Adrenal gland (tissue), 12 donors: ENCODE measurements around the gene CSTF3. TPM values are rescaled to one million over a fixed set of nuclear protein-coding genes. Genes with fewer than 3 reads are reported as not detected.

Experiments used
- DNase-seq, 7 donors: peaks; one replicate each; pipeline ENCODE4 v3.0.0-alpha.2; 2019 to 2020
- H3K27ac ChIP-seq, 5 donors: fragments of 200-600 bp; sonication (generic) in 4 of 5; 1 replicate in 3 of 5; 2 replicates in 2 of 5; pipeline versions ENCODE4 v1.5.1 to v1.8.0; 2016 to 2020; ENCODE audit warnings: mild to moderate bottlenecking in 1 of 5
- H3K27me3 ChIP-seq: fragments of 200-600 bp; 2 replicates; pipeline ENCODE4 v1.8.0; 2021
- H3K36me3 ChIP-seq, 2 donors: fragments of 200-600 bp; replicated peaks in 1 of 2; 1 replicate in 1 of 2; 2 replicates in 1 of 2; pipeline versions ENCODE4 v1.5.1 to v1.8.0; 2018 to 2022
- H3K4me1 ChIP-seq, 2 donors: fragments of 200-600 bp; replicated peaks in 1 of 2; 1 replicate in 1 of 2; 2 replicates in 1 of 2; pipeline versions ENCODE4 v1.5.1 to v1.8.0; 2018 to 2021
- H3K4me3 ChIP-seq, 4 donors: fragments of 200-600 bp; sonication (generic) in 3 of 4; one replicate each; pipeline ENCODE4 v1.5.1; 2016 to 2018
- H3K9me3 ChIP-seq, 3 donors: fragments of 200-600 bp; sonication (generic) in 1 of 3; replicated peaks in 1 of 3; 1 replicate in 2 of 3; 2 replicates in 1 of 3; pipeline versions ENCODE4 v1.5.1 to v1.8.0; 2016 to 2021
- CTCF ChIP-seq, 6 experiments: fragments of 450-650 bp in 4 of 6; fragments of 200-600 bp in 2 of 6; sonication (generic) in 1 of 6; IDR thresholded peaks; 1 replicate in 5 of 6; 2 replicates in 1 of 6; pipeline versions ENCODE4 v1.5.1 to v1.8.0; 2016 to 2021; ENCODE audit warnings: antibody characterized with exemption in 6 of 6, mild to moderate bottlenecking in 2 of 6, moderate library complexity in 1 of 6
- POLR2A ChIP-seq, 2 donors: fragments of 450-650 bp; IDR thresholded peaks; one replicate each; pipeline ENCODE4 v1.6.1; 2017; ENCODE audit warnings: antibody characterized with exemption in 2 of 2, mild to moderate bottlenecking in 2 of 2, moderate library complexity in 1 of 2
- WGBS, 4 donors: extraction: QIAGEN DNeasy Blood & Tissue Kit in 2 of 4; methylation state at CpG; one replicate each; pipeline versions ENCODE4 v1.1.5 to v1.1.7; 2013 to 2017; 5-methylcytosine and 5-hydroxymethylcytosine counted together
- intact Hi-C, 2 donors: fragments of 100-400 bp; cut with DNase I; formaldehyde crosslinking; loops; one replicate each; pipeline versions ENCODE4 v1.14.1 to v1.15.0; 2022 to 2023
- polyA plus RNA-seq, 3 donors: library from polyadenylated mRNA; stranded (reverse); fragments of 200-250 nt in 2 of 3; fragments of 350-450 nt in 1 of 3; fragmentation: Illumina TruSeq in 1 of 3; extraction: RNeasy Lipid Tissue Mini Kit (QIAGEN cat#74804) in 1 of 3; gene quantifications; one replicate each; pipeline ENCODE4 v1.2.3, GENCODE V29; 2013 to 2014
- total RNA-seq, 9 donors: library from RNA; depleted of rRNA in 4 of 9; stranded (reverse); fragments of >200 nt in 4 of 9; fragments of 120-200 nt in 1 of 9; fragmentation: NEBNext Ultra II Directional in 1 of 9; extraction: Animal tissue kit (Norgen Biotek cat#: 25700) in 1 of 9; gene quantifications; one replicate each; pipeline versions ENCODE4 v1.1.0 to v1.2.4, GENCODE V29; 2013 to 2023
- donor health status: healthy with polysubstance abuse.
- donor health status: Bipolar disorder and iron deficiency.
- donor health status: DM: yes; HTN: yes; CAD: no.
- donor health status: DM: no; HTN: no; CAD: no.
- donor health status: DM: no; HTN: no; CAD: no.
- donor health status: DM: yes; HTN: yes; CAD: no.

The CSTF3 gene
- total and polyA plus RNA-seq, 12 donors, result 6.9 to 59.7 (median 21.0) TPM

GRCh38 chr11:33089776-33090175, 71.5 kb downstream of the CSTF3 start:
- Histone ChIP-seq H3K4me3 (no peak overlapping the region), H3K36me3 (no peaks in the 10 kb centered on the region), H3K9me3 (no peaks in the 10 kb centered on the region), H3K4me1 (no peaks in the 10 kb centered on the region), H3K27ac (no peak overlapping the region), H3K27me3 (no peaks in the 10 kb centered on the region)
- no peak for TF ChIP-seq CTCF (IDR thresholded peaks at IDR 0.05)
- no peak for TF ChIP-seq POLR2A (IDR thresholded peaks at IDR 0.05)
- intact Hi-C loops, result no loop called here
- DNase-seq, result no peak

DNA sequence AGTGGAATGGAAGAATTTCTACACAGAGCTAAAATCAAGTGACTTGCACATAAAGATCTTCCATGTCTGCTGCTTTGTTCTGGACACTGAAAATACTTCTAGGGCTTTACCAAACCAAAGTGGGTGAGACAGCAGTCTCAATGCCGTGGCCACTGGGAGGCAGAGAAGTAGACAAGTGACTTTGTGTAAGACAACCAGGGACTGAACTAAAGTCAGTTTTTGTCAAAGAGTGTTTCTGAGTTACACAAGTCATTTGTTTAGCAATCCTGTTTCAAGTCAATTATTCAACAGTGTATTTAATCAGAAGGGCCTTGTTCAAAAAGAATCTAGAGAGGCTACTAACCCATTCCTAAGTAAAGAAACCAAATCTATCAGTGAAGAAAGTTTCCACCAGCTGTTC, 75.3 kb downstream of the CSTF3 start:
- Histone ChIP-seq H3K36me3 (peaks cover 0 to 6% of the 10 kb centered on the region in 2 donors), H3K9me3 (no peaks in the 10 kb centered on the region), H3K27me3 (no peaks in the 10 kb centered on the region), H3K27ac (no peak overlapping the region), H3K4me3 (no peak overlapping the region), H3K4me1 (no peaks in the 10 kb centered on the region)
- intact Hi-C loops, result no loop called here
- no peak for TF ChIP-seq POLR2A (IDR thresholded peaks at IDR 0.05)
- no peak for TF ChIP-seq CTCF (IDR thresholded peaks at IDR 0.05)
- 93 to 95% (median 94%) methylated on average over 1 of the region's 1 CpG for WGBS, 4 donors
- no peak for DNase-seq

- intact Hi-C loops, result no loop called here
- Histone ChIP-seq H3K4me1 (no peaks in the 10 kb centered on the region), H3K9me3 (no peaks in the 10 kb centered on the region), H3K27ac (no peak overlapping the region), H3K4me3 (no peak overlapping the region), H3K36me3 (peaks cover 0 to 6% of the 10 kb centered on the region in 2 donors), H3K27me3 (no peaks in the 10 kb centered on the region)
- TF ChIP-seq POLR2A (IDR thresholded peaks at IDR 0.05), result no peak
- no peak for DNase-seq
- 92 to 98% (median 96%) methylated on average over 1 of the region's 1 CpG for WGBS, 4 donors
Observed at GRCh38 chr11:33083918-33084317, 77.4 kb downstream of the CSTF3 start.

GRCh38 chr11:33072465-33072864, 88.8 kb downstream of the CSTF3 start:
- DNase-seq, result no peak
- intact Hi-C loops, result no loop called here
- 89 to 93% (median 91%) methylated on average over 8 of the region's 8 CpGs for WGBS, 4 donors
- no peaks in the 10 kb centered on the region for H3K27me3 ChIP-seq
- H3K36me3 ChIP-seq, result peaks cover 0 to 72% of the 10 kb centered on the region in 2 donors
- no peaks in the 10 kb centered on the region for H3K4me1 ChIP-seq
- H3K4me3 ChIP-seq, result no peak overlapping the region
- TF ChIP-seq POLR2A (IDR thresholded peaks at IDR 0.05), result no peak
- TF ChIP-seq CTCF (IDR thresholded peaks at IDR 0.05), result no peak
- H3K27ac ChIP-seq, result no peak overlapping the region
- no peaks in the 10 kb centered on the region for H3K9me3 ChIP-seq

GRCh38 chr11:33068611-33069340, 92.5 kb downstream of the CSTF3 start:
- DNase-seq, result no peak
- Histone ChIP-seq H3K4me1 (no peaks in the 10 kb centered on the region), H3K4me3 (no peak overlapping the region), H3K36me3 (peaks cover 0 to 66% of the 10 kb centered on the region in 2 donors), H3K27me3 (no peaks in the 10 kb centered on the region), H3K9me3 (no peaks in the 10 kb centered on the region), H3K27ac (no peak overlapping the region)
- TF ChIP-seq POLR2A (IDR thresholded peaks at IDR 0.05) (no peak), CTCF (IDR thresholded peaks at IDR 0.05) (no peak)
- WGBS, 4 donors, result 92 to 96% (median 95%) methylated on average over 17 of the region's 17 CpGs
- intact Hi-C loops, result loop anchor here in 1 of 2 donors (10.0 kb wide), 1 partner anchor 184 kb away; no protein-coding TSS in a partner anchor
